OCI-LY7 (cell line): ENCODE measurements around the gene GRAMD2A. TPM values are rescaled to one million over a fixed set of nuclear protein-coding genes. Genes with fewer than 3 reads are reported as not detected.

Experiments
- BruUV-seq: library from RNA; stranded (reverse); fragments of 400-500 nt; replicated peaks from 2 replicates; lab custom pipeline; 2021; lab: Mats Ljungman, UMichigan
- CTCF ChIA-PET: fragments of 300-600 bp; sonication (Branson Sonifier 250); formaldehyde crosslinking; loops from one replicate; lab custom pipeline; 2022; ENCODE audit warnings: antibody characterized with exemption; ENCODE audit not compliant: unreplicated experiment; lab: Charles Lee
- POLR2A ChIA-PET: fragments of 300-600 bp; sonication (Branson Sonifier 250); formaldehyde crosslinking; loops from one replicate; lab custom pipeline; 2022; ENCODE audit warnings: antibody characterized with exemption; lab: Charles Lee
- DNase-seq: peaks from one replicate; pipeline ENCODE4 v3.0.0-alpha.2; 2015; ENCODE audit warnings: low spot score
- H2AFZ ChIP-seq: fragments of 200-600 bp; sonication (generic), shearing (Covaris generic); 2 replicates; pipeline ENCODE4 v1.6.1; 2014; ENCODE audit warnings: mild to moderate bottlenecking, antibody characterized with exemption, low read length, moderate library complexity
- H3K27ac ChIP-seq: fragments of 200-600 bp; sonication (generic); 2 replicates; pipeline ENCODE4 v1.5.1; 2014; ENCODE audit warnings: mixed run types, low read depth, mild to moderate bottlenecking, moderate library complexity, low read length, inconsistent platforms; ENCODE audit not compliant: poor library complexity, severe bottlenecking
- H3K36me3 ChIP-seq: fragments of 200-600 bp; sonication (generic); 2 replicates; pipeline ENCODE4 v1.6.1; 2014; ENCODE audit warnings: mild to moderate bottlenecking, antibody characterized with exemption, low read length, moderate library complexity, mixed read lengths; ENCODE audit not compliant: insufficient read depth
- H3K4me1 ChIP-seq: fragments of 200-600 bp; sonication (generic); 2 replicates; pipeline ENCODE4 v1.5.1; 2014; ENCODE audit warnings: mild to moderate bottlenecking, low read length; ENCODE audit not compliant: insufficient read depth, poor library complexity, severe bottlenecking
- H3K4me2 ChIP-seq: fragments of 200-600 bp; sonication (generic); 2 replicates; pipeline ENCODE4 v1.6.1; 2014; ENCODE audit warnings: mild to moderate bottlenecking, low read length
- H3K4me3 ChIP-seq: fragments of 200-600 bp; sonication (generic); 2 replicates; pipeline ENCODE4 v1.5.1; 2014; ENCODE audit warnings: mild to moderate bottlenecking, low read depth, low read length; ENCODE audit not compliant: poor library complexity, severe bottlenecking
- H3K79me2 ChIP-seq: fragments of 200-600 bp; sonication (generic); 2 replicates; pipeline ENCODE4 v1.6.1; 2016; ENCODE audit warnings: low read depth, mild to moderate bottlenecking, low read length, moderate library complexity, mixed read lengths; ENCODE audit not compliant: insufficient read depth
- H3K9me2 ChIP-seq: fragments of 200-600 bp; sonication (generic); 2 replicates; pipeline ENCODE4 v1.6.1; 2016; ENCODE audit warnings: mild to moderate bottlenecking, low read length, mixed read lengths; ENCODE audit not compliant: insufficient read depth
- H3K9me3 ChIP-seq: fragments of 200-600 bp; sonication (generic); 2 replicates; pipeline ENCODE4 v1.6.1; 2014; ENCODE audit warnings: mild to moderate bottlenecking, mixed run types, low read length, mixed read lengths
- H4K20me1 ChIP-seq: fragments of 200-600 bp; sonication (generic); 2 replicates; pipeline ENCODE4 v1.6.1; 2014; ENCODE audit warnings: mild to moderate bottlenecking, antibody characterized with exemption, low read length, moderate library complexity, mixed read lengths; ENCODE audit not compliant: insufficient read depth
- EZH2phosphoT487 ChIP-seq: fragments of 200-600 bp; sonication (generic); IDR thresholded peaks from 2 replicates; pipeline ENCODE4 v1.6.1; 2018; ENCODE audit warnings: low read depth, borderline replicate concordance, mild to moderate bottlenecking, mixed run types, antibody characterized with exemption, low read length, moderate library complexity, mixed read lengths
- intact Hi-C: fragments of 100-400 bp; cut with micrococcal nuclease; formaldehyde crosslinking; loops from one replicate; pipeline ENCODE4 v1.10.0; 2022; ENCODE audit not compliant: unreplicated experiment
- total RNA-seq, 2 experiments: library from RNA; depleted of rRNA in 1 of 2; stranded (reverse); fragments of >200 nt in 1 of 2; shearing (Covaris generic) in 1 of 2; gene quantifications; 2 replicates each; pipeline ENCODE4 v1.2.3, GENCODE V29; 2014 to 2022
- TF ChIP-seq, protein P1 (sequence below): fragments of 200-600 bp; sonication (generic); conservative IDR thresholded peaks from 2 replicates; pipeline ENCODE4 v1.5.1; 2014; ENCODE audit warnings: mild to moderate bottlenecking, antibody characterized with exemption, low read length, moderate library complexity, mixed read lengths

The GRAMD2A gene
- total RNA-seq, 2 experiments from 2014 or later: not detected

DNA sequence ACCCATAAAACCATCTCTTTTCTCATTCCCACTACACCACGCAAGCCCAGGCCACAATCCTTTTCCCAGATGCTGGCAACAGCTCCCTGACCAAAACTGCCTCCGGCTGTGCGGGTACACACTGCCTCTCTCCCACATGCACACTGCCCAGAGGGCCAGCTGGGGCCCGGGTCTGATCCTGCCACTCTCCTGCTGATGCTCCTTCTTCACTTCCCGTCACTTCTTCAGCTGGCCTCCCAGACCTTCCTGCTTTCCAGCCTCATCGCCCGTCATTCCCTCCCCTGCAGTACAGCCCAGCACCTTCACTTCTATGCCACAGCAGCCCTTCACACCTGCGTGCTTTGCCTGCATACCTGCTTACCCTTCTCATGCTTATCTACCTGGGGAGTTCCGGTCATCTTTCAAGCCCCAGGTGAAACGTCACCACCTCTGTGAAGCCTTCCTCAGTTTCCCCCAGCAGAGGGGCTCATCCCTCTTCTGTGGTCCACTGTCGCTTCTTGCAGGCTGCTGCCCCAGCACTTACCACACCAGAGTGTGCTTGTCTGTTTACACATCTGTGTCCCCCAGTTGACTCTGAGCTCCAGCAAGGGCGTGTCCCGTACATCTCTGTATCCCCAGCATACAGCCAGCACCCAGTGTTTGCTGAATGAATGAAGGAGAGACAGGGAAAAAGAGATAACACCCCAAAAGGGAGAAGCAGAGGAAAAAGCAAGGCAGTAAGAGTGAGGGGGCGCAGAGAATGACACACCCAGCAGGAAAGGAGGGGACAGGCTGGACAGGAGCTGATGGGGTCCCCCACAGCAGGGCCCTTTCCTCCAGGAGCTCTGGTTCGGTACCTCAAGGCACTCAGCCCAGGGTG lies 22.2 kb downstream of the GRAMD2A start:
- no peak overlapping the region for H3K4me3 ChIP-seq

DNA sequence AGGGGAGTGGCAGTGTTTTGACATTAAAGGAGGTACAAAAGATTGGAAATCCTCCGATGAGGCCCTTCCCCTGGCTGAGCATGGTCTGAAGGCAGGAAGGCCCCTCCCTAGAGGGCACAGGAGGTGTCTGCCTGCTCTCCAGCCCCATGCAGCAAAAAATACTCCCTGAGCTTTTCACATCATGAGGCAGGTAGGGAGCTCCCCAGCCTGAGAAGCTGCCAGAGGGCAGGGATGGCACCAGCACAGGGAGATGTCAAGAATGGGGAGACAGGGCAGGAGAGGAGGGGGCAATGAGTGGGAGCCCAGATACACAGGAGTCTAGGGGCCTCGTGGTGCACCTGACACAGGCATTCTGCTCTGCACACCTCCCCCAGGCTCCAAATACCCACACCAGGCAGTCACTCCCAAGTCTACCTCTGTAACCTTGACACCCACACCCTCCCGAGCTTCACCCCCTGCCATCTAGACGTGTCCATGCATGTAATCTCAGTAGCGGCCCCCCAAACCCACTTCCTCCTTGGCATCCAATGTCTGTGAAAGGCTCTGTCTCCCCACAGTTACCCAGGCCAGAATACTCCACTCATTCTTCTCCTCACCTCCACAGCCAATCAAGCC lies 22.9 kb downstream of the GRAMD2A start:
- no peak for DNase-seq
- no peak for TF ChIP-seq EZH2phosphoT487
- TF ChIP-seq, protein P1, sequence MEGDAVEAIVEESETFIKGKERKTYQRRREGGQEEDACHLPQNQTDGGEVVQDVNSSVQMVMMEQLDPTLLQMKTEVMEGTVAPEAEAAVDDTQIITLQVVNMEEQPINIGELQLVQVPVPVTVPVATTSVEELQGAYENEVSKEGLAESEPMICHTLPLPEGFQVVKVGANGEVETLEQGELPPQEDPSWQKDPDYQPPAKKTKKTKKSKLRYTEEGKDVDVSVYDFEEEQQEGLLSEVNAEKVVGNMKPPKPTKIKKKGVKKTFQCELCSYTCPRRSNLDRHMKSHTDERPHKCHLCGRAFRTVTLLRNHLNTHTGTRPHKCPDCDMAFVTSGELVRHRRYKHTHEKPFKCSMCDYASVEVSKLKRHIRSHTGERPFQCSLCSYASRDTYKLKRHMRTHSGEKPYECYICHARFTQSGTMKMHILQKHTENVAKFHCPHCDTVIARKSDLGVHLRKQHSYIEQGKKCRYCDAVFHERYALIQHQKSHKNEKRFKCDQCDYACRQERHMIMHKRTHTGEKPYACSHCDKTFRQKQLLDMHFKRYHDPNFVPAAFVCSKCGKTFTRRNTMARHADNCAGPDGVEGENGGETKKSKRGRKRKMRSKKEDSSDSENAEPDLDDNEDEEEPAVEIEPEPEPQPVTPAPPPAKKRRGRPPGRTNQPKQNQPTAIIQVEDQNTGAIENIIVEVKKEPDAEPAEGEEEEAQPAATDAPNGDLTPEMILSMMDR: no peak
- Histone ChIP-seq H2AFZ (no peak overlapping the region), H3K9me2 (no peaks in the 10 kb centered on the region), H3K79me2 (no peaks in the 10 kb centered on the region), H3K4me1 (no peaks in the 10 kb centered on the region), H3K4me2 (no peak overlapping the region), H3K27ac (no peak overlapping the region), H4K20me1 (no peaks in the 10 kb centered on the region), H3K4me3 (no peak overlapping the region), H3K9me3 (no peaks in the 10 kb centered on the region), H3K36me3 (no peaks in the 10 kb centered on the region)
- intact Hi-C loops: no loop called here
- POLR2A ChIA-PET: interaction anchor here (0.6 kb wide), 1 partner anchor 158 kb away, joined by 4 read pairs; no protein-coding TSS in a partner anchor
- CTCF ChIA-PET: no interaction called here
- no TSS peak for BruUV-seq

More for the DNA sequence above, 22.2 kb downstream of the GRAMD2A start:
- Histone ChIP-seq H3K36me3 (no peaks in the 10 kb centered on the region), H3K9me2 (no peaks in the 10 kb centered on the region), H3K9me3 (no peaks in the 10 kb centered on the region), H4K20me1 (no peaks in the 10 kb centered on the region), H3K79me2 (no peaks in the 10 kb centered on the region), H3K27ac (no peak overlapping the region), H2AFZ (no peak overlapping the region), H3K4me1 (no peaks in the 10 kb centered on the region), H3K4me2 (no peak overlapping the region)
- TF ChIP-seq EZH2phosphoT487: no peak
- TF ChIP-seq, protein P1: no peak
- DNase-seq: no peak
- CTCF ChIA-PET: no interaction called here
- no TSS peak for BruUV-seq
- POLR2A ChIA-PET: interaction anchor here (0.5 to 1.1 kb wide), 2 partner anchors 19 to 344 kb away, joined by 4 to 5 read pairs; no protein-coding TSS in a partner anchor
- intact Hi-C loops: no loop called here
